HUDEP-2 (cell line): ENCODE data around the gene F2.
A peak's percentile ranks its signal among the peaks of the same experiment; 100 is the strongest.
"Not testable (repeated sequence)": the region's sequence is repeated elsewhere in the genome, so short reads cannot be mapped to it uniquely, and the experiment has no call there.

ENCODE experiments used
- DNase-seq, 76 experiments: peaks; one replicate each; lab custom pipeline; 2025; ENCODE audit not compliant: unreplicated experiment in 76 of 76; lab: John Stamatoyannopoulos, UW

The F2 gene

DNA sequence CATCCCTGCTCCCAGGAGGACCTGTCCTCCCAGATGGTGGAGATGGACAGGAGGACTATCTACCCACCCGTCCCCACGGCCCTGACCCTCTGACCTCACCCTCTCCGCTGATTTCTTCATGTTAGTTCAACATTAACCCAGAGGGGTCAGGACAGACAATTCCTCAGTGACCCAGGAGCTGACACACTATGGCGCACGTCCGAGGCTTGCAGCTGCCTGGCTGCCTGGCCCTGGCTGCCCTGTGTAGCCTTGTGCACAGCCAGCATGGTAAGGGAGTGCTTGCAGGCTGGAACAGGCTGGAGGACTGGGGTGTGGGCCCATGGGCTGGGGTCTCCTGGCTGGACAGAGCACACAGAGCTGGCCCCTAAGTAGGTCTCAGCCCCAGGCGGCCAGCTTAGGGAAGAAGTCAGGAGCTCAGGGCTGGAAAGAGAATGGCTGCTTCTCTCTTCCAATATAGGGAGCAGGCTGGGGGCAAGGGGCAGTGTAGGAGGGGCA, at the start of gene F2:
Gene F2 (plus strand): TSS at position 166 of the 495 bp plus-strand sequence. CDS start 23 bp downstream, at position 189.
- no peak for DNase-seq

DNA sequence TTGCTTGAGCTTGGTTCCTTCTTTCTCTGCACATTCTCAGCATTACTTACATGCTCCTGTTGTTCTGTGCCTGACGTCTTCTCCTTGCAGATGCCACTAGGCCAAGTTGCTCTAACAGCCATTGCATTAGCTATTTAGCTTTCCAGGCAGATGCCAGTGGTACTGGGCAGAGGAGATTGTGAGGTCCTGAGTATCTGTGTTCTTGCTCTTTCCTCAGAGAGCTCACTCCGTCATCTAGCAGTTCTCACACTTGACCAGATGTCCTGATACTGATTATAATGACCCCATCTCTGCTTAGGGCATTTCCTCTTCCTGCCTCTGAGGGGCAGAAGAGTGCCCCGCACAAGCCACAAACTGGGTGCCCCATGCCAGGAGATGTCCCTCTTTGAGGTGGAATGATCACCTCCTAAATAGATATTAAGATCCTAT, 49.3 kb upstream of the F2 start:
- peak in 56 of 76 experiments; percentile 9 to 83 (median 42) for DNase-seq

DNA sequence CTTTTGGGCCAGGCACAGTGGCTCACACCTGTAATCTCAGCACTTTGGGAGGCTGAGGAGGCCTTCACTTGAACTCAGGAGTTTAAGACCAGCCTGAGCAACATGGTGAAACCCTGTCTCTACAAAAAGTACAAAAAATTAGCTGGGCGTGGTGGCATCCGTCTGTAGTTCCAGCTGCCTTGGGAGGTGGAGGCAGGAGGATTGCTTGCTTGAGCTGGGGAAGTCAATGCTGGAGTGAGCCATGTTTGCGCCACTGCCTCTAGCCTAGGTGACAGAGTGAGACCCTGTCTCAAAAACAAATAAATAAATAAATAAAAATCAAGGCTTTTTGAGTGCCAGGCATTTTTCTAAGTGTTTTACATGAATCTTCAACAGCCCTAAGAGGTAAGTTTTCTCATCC, 48.5 kb upstream of the F2 start:
- DNase-seq: not testable (repeated sequence)

DNA sequence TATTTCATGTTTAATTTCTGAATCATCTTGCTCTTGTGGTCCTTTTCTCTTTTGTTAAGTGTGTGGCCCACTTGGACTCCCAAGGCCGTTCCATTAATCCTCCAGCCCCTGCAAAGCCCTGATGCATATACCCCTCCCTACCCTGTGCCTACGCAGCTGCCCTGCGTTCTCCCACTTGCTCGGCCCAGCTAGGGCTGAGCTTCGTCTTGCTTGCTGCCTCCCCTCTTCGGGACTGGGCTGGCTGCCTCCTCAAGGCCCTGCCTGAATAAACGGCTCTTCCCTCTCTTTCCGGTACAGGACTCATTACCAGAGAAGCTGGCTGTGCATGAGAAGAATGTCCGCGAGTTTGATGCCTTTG, 47.1 kb upstream of the F2 start:
- DNase-seq: no peak

- no peak for DNase-seq
Measured at GRCh38 chr11:46672381-46672839, 46.6 kb upstream of the F2 start.

DNA sequence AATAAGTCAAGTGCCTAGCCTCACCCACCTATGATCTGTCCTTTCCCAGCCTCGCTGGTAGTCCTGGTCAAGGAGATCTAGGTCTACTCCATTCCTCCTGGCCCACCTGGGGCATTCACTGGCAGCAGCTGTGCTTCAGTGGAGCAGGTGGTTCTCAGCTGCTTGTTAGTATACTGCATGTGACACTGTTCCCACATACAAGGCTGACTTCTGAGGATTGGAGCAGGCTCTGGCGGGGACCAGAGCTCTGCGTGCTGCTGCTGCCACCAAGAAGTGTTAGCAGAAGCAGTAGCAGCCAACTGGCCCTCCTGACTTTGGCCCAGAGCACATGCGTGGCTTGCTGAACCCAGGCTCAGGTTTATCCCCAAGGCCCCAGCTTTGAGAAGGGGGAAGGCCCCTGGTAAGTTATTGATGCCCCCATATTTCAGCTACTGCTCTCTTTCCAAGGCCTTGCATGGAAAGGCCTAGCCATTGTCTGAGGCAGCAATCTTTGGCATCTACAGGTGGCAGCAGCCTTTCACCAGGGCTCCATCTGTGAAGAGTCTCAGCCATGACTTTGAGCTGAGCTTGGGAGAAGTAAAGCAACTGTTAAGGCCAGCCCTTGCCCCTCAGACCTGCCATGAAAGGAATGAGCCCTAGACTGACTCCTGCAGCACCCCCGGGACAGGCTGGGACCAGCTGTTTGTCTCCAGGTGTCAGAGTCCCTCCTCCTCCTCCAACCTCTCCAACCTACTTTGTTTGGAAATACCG, 45.1 kb upstream of the F2 start:
- no peak for DNase-seq

- no peak for DNase-seq
Measured at GRCh38 chr11:46674463-46675287, 44.3 kb upstream of the F2 start.

DNA sequence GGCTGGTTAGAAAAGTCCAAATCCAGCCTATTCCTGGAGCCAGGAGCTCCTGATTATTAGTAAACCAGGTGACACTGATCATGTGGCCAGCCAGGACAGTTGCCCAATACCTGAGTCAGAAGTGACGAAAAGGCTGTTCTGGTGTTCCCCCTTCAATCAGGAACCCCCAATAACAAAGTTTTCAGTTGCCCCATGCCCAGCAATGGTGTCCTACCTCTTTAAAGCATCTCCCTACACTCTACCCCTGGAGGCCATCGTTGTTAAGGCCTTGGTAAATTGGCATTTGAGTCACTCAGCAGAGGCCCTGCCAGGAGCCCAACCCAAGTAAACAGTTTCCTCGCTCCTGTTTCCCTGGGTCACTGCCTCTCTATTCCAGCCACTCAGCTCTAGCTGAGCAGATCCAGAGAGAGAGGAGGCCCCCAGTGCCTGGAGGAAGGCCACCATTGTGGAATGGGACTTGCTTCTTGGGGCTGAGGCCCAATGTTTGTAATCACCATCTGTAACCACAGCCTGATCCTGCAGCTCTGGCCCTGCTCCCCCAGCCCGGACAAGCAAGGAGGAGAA, 43.6 kb upstream of the F2 start:
- no peak for DNase-seq

DNA sequence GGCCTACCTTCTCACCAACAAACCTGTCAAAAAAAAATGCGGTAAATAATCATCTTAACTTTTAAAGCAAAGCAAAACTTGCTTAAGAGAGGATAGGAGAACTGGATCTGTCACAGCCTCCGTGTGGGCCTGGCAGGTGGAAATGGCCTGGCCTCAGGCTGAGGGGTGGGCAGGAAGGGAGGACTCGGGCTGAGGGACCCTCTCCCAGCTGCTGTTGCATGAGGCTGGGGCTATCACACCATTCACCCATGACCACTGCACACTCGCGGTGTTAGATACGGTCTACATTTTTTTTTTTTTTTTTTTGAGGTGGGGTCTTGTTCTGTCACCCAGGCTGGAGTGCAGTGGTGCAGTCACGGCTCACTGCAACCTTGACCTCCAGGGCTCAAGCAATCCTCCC, 43.1 kb upstream of the F2 start:
- no peak for DNase-seq

DNA sequence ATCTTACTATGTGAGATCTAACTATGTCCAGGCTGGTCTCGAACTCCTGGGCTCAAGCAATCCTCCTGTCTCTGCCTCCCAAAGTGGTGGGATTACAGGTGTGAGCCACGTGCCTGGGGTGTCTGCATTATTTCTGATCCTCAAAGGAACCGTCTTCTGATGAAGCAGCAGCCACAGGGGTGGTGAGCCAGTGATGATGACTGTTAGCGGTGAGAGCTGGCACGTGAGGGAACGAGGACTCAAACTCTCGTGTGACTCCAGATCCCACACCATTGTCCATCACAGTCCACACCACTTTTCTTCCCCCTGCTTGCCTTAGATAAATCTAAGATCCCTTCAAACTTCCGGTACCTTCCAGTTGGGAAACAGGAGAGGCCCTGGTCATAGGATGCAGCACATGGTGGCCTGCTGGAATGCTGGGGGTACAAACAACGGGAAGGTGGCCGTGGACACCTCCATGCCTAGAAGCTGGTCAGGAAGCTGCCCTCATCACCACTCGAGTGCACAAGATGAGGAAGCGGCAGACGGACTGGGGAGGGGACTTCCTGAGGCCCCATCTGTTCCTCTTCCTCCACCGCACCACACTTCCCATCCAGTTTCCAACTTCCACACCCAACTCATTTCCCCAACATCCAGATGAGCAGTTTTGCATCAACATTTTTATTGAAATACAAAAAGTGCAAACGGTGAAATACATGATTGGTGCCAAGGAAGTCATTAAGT, 42.4 kb upstream of the F2 start:
- no peak for DNase-seq

- DNase-seq: no peak
Measured at GRCh38 chr11:46677169-46677568, 41.8 kb upstream of the F2 start.

DNA sequence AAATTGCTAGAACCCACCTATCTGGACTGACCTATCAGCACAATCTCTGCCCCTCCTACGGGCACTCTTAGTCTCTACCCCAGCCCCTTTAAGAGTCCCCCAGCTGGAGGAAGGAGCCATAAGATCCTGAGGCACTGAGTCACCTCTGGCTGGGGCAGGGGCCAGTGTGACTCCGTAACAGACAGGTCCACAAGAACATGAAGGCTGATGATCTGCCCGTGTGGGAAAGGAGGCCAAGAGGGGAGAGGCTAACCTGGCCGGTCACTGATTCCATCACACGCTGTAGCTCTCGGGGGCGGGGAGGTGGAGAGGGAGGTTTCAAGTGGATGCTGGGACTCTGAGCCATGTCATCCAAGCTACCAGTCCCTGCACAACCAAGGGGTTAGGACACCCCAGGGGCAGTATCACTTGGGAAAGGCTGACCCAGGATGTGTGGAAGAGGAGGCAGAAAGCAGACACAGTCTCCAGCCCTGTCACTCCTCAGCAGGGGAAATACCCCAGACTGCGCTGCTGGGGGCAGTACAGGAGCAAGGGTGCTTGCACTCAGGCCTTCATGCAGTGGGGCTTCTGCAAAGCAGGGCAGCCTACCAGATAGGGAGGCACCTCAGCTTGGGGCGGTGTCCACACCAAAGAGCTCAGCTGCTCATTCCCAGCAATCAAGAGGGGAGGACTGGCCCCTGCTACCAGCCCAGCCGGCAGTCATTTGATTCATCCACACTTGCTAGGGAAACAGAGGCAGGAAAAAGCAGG, 40.8 kb upstream of the F2 start:
- DNase-seq: no peak

DNA sequence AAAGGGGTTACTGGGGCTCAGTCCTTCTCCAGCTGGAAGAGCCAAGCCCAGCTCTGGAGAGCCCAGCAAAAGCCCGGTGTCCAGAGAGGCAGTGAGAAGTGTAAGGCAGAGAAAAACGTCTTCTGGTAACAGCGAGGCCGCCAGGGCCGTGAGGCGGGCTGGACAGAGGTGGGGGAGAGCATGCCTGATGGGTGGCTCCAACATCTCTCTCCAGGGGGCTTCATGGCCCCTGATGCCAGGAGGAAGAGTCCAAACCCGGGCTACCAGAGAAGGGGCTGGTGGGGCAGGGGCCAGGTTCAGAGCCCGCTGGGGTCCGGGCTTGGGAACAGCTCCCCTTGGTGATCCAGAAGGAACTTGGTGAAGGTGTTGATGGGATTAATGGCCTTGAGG, 40.3 kb upstream of the F2 start:
- DNase-seq: no peak

DNA sequence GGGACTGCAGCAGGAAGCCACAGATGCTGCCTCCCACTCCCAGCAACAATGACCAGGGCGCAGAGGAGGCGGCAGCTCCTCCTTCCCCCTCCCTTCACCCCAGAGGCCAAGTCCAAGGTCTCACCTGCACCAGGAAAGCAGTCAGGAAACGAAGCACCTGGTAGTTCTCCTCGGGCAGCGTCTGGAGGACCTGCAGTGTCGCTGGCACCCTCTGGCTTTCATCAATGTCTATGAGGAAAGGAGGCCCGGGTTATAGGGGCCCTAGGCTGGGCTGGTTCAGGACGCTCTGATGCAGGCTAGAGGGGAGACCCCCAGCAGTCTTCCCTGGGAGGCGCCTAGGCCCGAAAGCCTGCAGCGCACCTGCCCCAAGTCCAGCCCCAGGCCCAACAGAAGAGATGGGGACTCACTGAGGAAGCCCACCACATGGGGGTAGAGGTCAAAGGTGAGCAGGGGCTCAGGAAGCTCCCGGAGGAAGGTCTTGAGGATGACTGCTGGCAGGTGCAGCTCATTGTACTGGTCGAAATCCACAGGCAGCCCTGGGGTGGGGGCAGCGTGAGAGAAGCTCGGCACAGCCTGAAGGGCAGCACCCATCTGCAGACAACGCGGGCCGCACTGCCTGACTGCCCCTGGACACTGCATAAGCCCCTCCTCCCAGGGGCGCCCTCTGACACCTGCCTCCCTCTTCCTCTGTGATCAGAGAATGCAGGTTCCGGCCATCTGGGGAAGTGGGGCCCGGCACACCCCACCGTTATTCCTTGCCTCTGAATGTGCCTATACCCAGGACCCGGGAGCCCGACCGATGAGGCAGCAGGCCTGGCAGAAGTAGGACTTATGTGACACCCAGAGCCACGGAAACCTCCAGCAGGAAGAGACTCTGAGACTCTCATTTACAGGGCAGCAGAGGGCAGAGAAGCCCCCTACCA, 39.5 kb upstream of the F2 start:
- DNase-seq: no peak

DNA sequence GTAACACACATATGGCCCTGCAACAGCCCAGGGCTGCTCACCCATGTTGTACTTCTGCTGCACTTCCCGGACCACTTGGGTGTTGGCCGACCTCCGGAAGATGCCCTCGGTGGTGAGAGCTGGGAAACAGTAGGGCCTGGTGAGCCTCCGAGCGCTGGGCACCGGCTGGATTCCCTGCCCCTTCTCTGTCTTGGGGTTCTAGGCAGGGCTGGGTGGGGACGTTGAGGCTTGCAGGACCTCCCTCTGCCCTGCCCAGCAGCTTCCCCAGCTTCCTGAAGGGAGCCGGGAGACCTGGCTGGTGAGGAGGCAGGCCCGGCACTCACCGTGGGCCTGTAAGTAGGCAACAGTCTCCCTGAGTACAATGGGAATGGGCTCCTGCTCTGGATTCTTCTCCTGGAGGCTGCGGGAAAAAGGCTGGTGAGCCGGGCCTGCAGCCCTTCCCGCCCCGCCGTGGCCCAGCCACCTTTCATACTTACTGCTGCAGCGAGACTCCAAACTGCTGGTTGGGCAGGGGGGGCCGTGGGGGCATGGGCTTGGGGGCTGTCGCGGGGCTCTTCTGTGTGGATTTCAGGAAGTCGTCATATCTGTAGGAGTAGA, 38.8 kb upstream of the F2 start:
- no peak for DNase-seq

DNA sequence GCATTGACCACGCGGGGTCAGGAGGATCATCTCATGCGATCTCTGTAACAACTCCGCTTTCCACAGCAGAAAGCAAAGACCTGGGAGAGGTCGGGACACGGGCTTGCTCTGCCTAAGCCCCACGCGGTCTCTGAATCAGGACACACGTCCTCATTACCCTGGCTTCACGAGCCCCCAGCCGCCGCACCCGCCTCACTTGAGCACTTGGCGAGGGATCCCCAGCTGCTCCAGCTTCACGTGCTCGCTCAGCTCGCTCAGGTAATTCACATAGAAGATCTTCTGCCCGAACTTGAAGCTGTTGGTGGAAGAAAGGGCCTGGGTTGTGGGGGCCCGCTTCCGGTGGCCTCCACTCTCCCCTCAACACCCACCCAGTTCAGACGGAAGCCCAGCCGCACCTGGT, 38.2 kb upstream of the F2 start:
- DNase-seq: no peak

- DNase-seq: no peak
Measured at GRCh38 chr11:46681814-46682213, 37.2 kb upstream of the F2 start.
